Measurements from ENCODE around the gene MED22. TPM values are rescaled to one million over a fixed set of nuclear protein-coding genes. Genes with fewer than 3 reads are reported as not detected.
"Not testable (repeated sequence)": the region's sequence is repeated elsewhere in the genome, so short reads cannot be mapped to it uniquely, and the experiment has no call there.

MED22 gene
- total RNA-seq, 1 experiment from 2014 or later: 25.3 TPM

- DNase-seq (ENCODE audit: low read depth); in situ Hi-C loops (cut with HindIII; ENCODE audit: low pct_unique_long_range_greater_than_20kb, low sequenced_read_pairs): not testable (repeated sequence)
These were observed 20.9 kb downstream of the MED22 start for GRCh38 chr9:133327021-133327420.

DNA sequence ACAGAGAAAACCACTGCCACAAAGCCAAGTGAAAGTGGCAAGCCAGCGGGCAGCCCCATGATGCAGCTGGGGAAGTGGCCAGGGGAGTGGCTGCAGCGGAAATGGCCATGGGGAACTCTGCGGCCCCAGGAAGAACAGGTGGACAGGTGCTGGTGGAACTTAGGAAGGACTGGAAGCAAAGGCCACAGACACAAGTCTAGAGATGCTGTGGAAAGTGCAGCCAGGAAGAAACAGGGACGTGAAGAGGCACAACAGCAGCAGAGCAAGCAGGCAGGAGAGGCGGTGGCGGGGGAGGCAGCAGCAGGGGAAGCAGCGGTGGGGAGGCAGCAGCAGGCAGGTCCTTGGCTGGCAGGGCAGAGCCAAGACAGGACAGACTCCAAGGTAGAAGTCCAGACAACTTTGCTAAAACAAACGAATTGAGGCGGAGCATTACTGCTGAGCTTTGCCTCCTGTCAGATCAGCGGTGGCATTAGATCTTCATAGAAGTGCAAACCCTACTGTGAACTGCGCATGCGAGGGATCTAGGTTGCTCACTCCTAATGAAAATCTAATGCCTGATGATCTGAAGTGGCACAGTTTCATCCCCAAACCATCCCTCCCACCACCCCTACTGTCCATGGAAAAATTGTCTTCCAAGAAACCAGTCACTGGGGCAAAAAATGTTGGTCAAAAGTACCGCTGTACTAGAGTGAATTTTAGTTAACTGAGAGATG is 23.8 kb downstream of the MED22 start:
- no peak for DNase-seq (ENCODE audit: low read depth)
- in situ Hi-C loops (cut with HindIII; ENCODE audit: low pct_unique_long_range_greater_than_20kb, low sequenced_read_pairs): no loop called here

DNA sequence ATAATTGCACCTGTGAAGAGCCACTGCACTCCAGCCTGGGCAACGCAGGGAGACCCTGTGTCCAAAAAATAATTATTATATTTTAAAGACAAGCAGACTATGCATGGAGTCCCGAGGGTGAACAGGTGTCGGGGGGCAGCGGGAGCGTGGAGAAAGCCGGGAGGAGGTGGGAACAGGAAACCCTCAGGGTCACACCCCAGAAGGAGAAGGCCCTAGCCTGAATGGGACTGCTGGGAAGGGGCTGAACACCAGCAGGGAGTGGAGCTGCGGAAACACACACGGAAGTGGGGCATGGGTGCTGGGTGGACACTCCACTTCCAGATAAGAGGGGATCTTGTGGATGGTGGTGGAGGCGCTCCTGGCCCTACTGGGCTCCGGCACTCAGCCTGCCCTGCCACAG is 24.7 kb downstream of the MED22 start:
- DNase-seq (ENCODE audit: low read depth): no peak
- in situ Hi-C loops (cut with HindIII; ENCODE audit: low pct_unique_long_range_greater_than_20kb, low sequenced_read_pairs): no loop called here

GRCh38 chr9:133322701-133323100 is 25.2 kb downstream of the MED22 start:
- no peak for DNase-seq (ENCODE audit: low read depth)
- in situ Hi-C loops (cut with HindIII; ENCODE audit: low pct_unique_long_range_greater_than_20kb, low sequenced_read_pairs): no loop called here

GRCh38 chr9:133321411-133321935 is 26.5 kb downstream of the MED22 start:
- in situ Hi-C loops (cut with HindIII; ENCODE audit: low pct_unique_long_range_greater_than_20kb, low sequenced_read_pairs): no loop called here
- no peak for DNase-seq (ENCODE audit: low read depth)

GRCh38 chr9:133320421-133320881 is 27.5 kb downstream of the MED22 start:
- in situ Hi-C loops (cut with HindIII; ENCODE audit: low pct_unique_long_range_greater_than_20kb, low sequenced_read_pairs): no loop called here
- DNase-seq (ENCODE audit: low read depth): no peak

DNA sequence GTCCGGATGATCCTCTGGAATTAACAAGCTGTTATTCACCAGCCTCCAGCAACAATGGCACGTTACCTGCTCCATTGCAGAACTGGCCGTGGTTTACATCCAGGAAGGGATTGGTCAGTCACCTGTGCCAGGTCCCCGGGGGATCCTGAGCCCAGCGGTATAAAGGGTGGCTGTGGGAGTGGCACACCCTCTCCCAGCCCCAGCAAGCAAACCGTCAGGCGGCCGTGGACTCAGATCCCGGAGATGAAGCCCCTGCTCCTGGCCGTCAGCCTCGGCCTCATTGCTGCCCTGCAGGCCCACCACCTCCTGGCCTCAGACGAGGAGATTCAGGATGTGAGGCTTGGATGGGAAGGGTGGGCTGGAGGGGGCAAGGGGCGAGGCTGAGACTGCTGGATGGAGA is 30.4 kb downstream of the MED22 start:
- in situ Hi-C loops (cut with HindIII; ENCODE audit: low pct_unique_long_range_greater_than_20kb, low sequenced_read_pairs); DNase-seq (ENCODE audit: low read depth): not testable (repeated sequence)

GRCh38 chr9:133315997-133316396 is 31.9 kb downstream of the MED22 start:
- in situ Hi-C loops (cut with HindIII; ENCODE audit: low pct_unique_long_range_greater_than_20kb, low sequenced_read_pairs): no loop called here
- DNase-seq (ENCODE audit: low read depth): no peak

- in situ Hi-C loops (cut with HindIII; ENCODE audit: low pct_unique_long_range_greater_than_20kb, low sequenced_read_pairs): no loop called here
- no peak for DNase-seq (ENCODE audit: low read depth)
These were observed 38.3 kb downstream of the MED22 start for GRCh38 chr9:133309608-133310007.

DNA sequence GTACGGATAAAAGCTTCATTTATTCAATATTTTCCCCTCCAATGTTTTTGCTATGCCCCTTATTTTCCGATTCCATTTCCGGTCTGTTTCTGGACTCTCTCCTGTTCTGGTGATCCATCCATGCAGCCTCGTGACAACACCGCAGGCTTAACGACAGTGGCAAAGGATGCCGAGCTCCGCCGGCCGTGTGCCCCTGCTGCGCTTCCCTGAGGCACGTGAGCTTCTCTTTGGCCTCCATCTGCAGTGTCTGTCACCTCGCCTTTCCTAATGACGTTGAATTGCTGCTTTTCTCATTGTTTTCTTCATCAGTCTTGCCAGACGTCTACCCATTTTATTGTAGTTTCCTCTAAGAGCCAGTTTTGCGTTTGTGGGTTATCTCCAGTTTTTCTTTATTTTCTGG is 40.6 kb downstream of the MED22 start:
- in situ Hi-C loops (cut with HindIII; ENCODE audit: low pct_unique_long_range_greater_than_20kb, low sequenced_read_pairs): no loop called here
- no peak for DNase-seq (ENCODE audit: low read depth)

- no peak for DNase-seq (ENCODE audit: low read depth)
- in situ Hi-C loops (cut with HindIII; ENCODE audit: low pct_unique_long_range_greater_than_20kb, low sequenced_read_pairs): no loop called here
These were observed 41.4 kb downstream of the MED22 start for GRCh38 chr9:133306242-133307204.

- DNase-seq (ENCODE audit: low read depth): no peak
- in situ Hi-C loops (cut with HindIII; ENCODE audit: low pct_unique_long_range_greater_than_20kb, low sequenced_read_pairs): no loop called here
These were observed 42.2 kb downstream of the MED22 start for GRCh38 chr9:133305731-133306130.

DNA sequence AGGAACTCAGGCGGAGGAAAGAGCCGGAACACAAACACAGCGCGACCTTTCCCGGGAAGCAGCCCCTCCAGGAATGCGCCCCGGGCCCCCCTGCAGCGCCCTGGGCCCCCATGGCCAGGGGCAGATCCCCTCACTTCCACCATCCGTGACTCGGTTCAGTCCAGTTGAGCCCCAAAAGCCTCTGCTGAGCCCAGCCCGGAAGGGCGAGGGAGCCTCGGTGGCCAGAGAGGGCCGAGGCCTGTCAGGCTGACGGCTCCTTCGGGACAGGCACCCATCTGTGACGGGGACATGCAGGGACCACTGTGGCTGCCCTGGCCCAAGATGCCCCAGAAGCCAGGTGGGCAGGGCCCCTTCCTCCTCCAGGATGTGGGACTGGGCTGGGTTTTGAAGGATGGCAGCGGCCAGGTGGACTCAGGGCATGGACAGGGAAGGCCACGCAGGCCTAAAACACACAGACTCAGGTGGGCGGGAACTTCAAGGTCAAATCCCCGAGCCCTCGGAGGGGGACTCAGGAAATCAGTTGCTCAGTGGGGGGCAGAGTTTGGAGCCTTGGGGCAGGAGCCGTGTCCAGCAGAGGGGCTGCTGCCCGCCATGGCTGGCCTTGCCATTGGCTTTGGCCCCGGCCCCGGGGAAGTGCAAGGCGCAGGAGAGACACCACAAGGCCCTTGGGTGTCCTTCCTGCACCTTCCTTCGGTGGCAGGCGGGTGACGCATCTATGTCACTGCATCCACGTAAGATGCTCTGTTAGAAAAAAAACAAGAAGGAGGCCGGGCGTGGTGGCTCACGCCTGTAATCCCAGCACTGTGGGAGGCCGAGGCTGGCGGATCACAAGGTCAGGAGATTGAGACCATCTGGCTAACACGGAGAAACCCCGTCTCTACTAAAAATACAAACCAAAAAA is 43.2 kb downstream of the MED22 start:
- in situ Hi-C loops (cut with HindIII; ENCODE audit: low pct_unique_long_range_greater_than_20kb, low sequenced_read_pairs): no loop called here
- no peak for DNase-seq (ENCODE audit: low read depth)

DNA sequence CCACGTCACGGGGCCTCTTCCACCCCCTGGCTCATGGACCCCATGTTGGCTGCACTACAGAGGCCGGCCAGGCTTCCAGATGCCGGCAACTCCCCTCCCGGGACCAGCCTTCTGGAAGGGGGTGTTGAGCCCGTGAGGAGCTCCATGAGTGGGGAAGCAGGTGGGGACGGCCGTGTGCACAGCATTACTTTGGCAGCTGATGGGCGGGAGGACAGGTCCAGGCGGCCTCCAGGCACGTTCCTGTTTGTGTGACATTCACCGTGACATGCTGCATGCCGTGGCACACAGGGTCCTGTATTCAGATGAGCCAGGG is 43.8 kb downstream of the MED22 start:
- DNase-seq (ENCODE audit: low read depth): no peak
- in situ Hi-C loops (cut with HindIII; ENCODE audit: low pct_unique_long_range_greater_than_20kb, low sequenced_read_pairs): no loop called here

GRCh38 chr9:133303266-133304157 is 44.4 kb downstream of the MED22 start:
- DNase-seq (ENCODE audit: low read depth): no peak
- in situ Hi-C loops (cut with HindIII; ENCODE audit: low pct_unique_long_range_greater_than_20kb, low sequenced_read_pairs): no loop called here

- in situ Hi-C loops (cut with HindIII; ENCODE audit: low pct_unique_long_range_greater_than_20kb, low sequenced_read_pairs): no loop called here
- DNase-seq (ENCODE audit: low read depth): no peak
These were observed 46.4 kb downstream of the MED22 start for GRCh38 chr9:133301253-133302230.

Measured in Caki2 (cell line).